GM18499 (cell line): ENCODE data around the gene ALG2.
"Not testable (repeated sequence)": the region's sequence is repeated elsewhere in the genome, so short reads cannot be mapped to it uniquely, and the experiment has no call there.

Experiments
- ATAC-seq: cut with Tn5 transposase; IDR thresholded peaks from one replicate; pipeline ENCODE4 v1.9.1; 2021; ENCODE audit warnings: moderate number of reproducible peaks; ENCODE audit not compliant: insufficient read depth, unreplicated experiment

ALG2 gene

DNA sequence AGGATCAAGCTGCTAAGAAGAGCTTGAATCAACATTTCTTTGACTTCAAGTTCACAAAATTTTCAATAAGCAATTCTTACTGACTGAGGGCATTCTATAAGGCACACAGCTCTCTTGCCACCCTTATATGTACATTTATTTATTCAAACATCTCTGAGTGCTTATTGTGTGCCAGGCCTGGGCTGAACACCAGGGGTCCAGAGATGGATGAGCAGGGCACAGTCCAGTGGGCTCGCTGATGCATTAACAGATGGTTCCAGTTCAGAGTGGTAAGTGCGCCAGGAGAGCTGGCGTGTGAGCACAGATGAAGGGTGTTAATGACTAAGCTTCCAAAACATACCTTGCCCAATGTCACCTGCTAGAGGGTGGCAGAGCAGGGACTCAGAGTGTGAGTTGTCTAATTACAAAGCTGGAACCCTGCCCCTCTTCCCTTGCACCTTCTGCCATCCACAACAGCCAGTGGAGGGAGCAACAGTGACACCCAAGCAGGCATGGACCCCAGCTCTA lies 24.6 kb downstream of the ALG2 start:
- ATAC-seq: no peak

- ATAC-seq: not testable (repeated sequence)
Measured at GRCh38 chr9:99196484-99196883, 25.3 kb downstream of the ALG2 start.

DNA sequence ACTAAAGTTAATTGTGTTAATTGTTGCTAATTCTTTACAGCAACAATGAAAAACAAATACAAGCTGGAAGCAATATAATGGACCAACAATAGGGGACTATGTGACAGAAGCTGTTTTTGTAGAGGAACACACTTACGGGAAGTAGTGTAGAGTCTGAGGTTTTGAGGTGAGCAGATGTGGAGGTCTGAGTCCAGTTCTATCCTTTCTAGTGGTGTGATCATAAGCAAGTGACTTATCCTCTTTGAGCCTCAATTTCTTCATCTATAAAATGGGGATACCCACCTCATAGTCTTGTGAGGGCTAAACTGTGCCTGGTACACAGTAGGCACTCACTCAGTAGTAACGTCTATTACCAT lies 28.3 kb downstream of the ALG2 start:
- no peak for ATAC-seq

GRCh38 chr9:99192786-99193465 lies 28.8 kb downstream of the ALG2 start:
- ATAC-seq: no peak

- no peak for ATAC-seq
Measured at GRCh38 chr9:99190597-99191283, 31.0 kb downstream of the ALG2 start.

DNA sequence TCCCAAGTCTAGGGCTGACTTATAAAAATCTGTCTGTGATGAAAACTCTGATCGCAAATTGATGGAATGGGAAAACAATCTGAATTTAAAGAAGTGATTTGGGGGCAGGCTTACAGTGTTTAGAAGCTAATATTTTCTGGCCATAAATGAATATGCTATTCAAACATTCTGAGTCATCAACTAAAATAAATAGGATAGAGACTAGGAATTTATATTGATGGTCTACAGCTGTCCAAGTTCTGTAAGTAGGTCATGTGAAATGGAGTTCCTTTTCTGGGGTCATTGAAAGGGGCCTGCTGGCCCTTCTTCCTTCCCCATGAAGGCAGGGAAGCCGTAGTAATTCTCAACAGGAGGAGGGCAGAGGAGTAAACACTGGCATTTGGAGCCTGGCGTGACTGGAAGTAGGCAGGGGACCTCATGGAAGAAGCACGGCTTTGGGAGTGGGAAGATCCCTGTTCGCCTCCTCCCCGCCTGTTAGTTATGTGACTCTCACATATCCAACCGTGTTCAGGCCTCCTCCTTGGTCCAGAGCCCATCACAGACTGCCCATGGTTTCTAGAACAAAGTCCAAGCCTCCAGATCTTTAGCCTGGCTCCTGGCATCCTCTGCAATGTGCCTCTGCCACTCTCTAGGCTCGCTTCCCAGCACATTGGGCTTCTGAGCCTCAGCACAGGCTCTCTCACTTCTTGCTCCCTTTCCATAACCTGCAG lies 31.7 kb downstream of the ALG2 start:
- no peak for ATAC-seq

GRCh38 chr9:99189186-99189585 lies 32.6 kb downstream of the ALG2 start:
- no peak for ATAC-seq

- ATAC-seq: no peak
Measured at GRCh38 chr9:99187311-99187710, 34.4 kb downstream of the ALG2 start.

- no peak for ATAC-seq
Measured at GRCh38 chr9:99185934-99186333, 35.8 kb downstream of the ALG2 start.

- no peak for ATAC-seq
Measured at GRCh38 chr9:99185348-99185632, 36.5 kb downstream of the ALG2 start.

DNA sequence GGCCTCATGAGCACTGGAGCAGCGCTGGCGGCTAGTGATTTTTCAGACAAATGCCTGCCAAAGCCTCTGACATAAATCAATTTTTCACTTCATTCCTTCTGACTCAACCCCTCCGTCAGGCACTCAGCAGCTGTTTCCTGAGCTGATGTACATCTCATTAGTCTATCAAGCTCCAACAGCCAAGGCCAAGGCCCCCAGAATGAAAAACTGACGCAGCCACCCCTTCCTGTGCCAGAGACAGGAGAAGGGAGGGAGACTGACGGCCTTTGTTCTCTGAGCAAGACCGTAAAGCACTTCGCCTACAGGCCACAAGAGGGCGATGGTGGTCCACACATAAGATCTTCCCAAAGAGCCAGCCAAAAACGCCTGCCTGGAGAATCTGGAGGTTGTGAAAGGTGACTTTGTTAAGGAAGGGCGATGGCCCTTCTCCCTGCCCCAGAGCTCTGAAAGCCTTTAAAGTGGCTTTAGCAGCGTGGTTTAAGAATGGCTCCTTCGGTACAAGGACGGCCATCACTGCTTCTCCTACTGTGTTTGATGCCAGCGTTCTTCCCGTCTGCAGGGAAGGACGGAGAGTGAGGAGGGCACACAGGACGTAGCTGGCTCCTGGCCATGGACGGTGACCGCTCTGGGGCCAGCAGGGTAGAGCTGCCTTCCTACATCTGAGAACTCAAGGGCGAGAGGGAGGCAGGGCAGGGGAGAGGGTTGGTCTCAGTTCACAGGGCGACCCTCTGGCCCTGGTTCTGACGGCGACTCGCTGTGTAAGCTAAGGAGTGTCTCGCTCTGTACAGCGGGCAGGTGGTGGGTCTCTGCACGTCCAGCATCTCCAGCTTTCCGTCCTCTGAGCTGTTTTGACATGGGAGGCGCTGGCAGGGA lies 37.0 kb downstream of the ALG2 start:
- ATAC-seq: no peak

GRCh38 chr9:99184110-99184474 lies 37.6 kb downstream of the ALG2 start:
- ATAC-seq: no peak

GRCh38 chr9:99183616-99184015 lies 38.1 kb downstream of the ALG2 start:
- no peak for ATAC-seq

DNA sequence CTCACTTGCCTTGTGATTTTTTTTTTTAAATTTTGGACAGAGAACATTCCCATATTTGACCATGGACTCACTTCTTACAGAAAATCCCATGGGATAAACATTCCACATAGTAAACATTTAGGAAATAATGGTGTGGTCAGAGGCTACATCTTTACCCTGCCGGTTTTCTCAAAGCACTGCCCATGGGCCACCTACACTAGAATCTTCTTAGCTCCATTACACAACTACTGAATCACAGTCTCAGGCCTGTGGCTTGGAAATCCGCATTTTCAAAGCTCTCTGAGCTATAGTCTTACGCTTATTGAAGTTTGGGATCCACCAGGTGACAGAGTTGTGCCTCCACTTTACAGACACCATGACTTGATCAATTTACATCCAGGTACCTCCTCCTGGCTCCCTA lies 39.4 kb downstream of the ALG2 start:
- no peak for ATAC-seq

- ATAC-seq: no peak
Measured at GRCh38 chr9:99181621-99182020, 40.1 kb downstream of the ALG2 start.

DNA sequence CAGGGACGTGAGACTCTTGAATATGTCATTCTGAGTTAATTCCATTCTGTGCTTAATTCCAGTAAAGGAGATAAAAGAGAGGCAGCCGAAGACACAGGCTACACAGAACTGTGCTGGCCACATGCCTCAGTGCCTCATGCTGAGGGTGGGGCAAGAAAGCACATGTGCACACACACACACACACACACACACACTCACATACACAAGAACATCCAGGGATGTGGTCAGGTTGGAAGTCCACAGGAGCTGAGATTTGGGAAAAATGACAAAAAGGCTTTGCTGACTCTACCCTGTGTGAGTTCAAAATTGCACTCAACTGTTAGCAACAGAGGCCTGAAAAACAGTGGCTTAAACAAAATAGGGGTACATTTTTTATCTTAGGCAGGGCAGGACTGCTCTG lies 40.5 kb downstream of the ALG2 start:
- no peak for ATAC-seq

GRCh38 chr9:99180662-99181061 lies 41.1 kb downstream of the ALG2 start:
- ATAC-seq: no peak

GRCh38 chr9:99180199-99180598 lies 41.5 kb downstream of the ALG2 start:
- no peak for ATAC-seq

- ATAC-seq: no peak
Measured at GRCh38 chr9:99178912-99179872, 42.5 kb downstream of the ALG2 start.
